ENCODE data around the gene GKAP1.

DNA sequence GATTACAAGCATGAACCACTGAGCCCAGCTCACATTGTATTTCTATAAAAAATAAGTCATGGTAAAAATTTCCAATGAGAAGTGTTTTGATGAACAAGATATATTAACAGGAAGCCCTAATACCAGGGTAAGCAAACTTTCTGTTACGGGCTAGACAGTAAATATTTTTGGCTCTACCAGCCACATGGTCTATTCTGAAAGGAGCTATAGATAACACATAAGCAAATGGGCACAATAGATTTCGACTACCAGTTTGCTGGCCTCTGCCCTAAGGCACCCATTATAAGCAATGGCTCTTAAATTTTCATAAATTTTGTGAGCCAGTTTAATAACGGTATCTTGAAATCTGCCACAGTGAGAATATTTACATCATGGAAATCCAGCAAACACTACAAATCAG is 118.0 kb downstream of the GKAP1 start:
- TF ChIP-seq, protein P1, sequence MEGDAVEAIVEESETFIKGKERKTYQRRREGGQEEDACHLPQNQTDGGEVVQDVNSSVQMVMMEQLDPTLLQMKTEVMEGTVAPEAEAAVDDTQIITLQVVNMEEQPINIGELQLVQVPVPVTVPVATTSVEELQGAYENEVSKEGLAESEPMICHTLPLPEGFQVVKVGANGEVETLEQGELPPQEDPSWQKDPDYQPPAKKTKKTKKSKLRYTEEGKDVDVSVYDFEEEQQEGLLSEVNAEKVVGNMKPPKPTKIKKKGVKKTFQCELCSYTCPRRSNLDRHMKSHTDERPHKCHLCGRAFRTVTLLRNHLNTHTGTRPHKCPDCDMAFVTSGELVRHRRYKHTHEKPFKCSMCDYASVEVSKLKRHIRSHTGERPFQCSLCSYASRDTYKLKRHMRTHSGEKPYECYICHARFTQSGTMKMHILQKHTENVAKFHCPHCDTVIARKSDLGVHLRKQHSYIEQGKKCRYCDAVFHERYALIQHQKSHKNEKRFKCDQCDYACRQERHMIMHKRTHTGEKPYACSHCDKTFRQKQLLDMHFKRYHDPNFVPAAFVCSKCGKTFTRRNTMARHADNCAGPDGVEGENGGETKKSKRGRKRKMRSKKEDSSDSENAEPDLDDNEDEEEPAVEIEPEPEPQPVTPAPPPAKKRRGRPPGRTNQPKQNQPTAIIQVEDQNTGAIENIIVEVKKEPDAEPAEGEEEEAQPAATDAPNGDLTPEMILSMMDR (IDR thresholded peaks at IDR 0.05), result no peak
- no peak for TF ChIP-seq POLR2A (IDR thresholded peaks at IDR 0.05)
